GM12878 (cell line): ENCODE results near the gene SLC12A3. TPM values are rescaled to one million over a fixed set of nuclear protein-coding genes. Genes with fewer than 3 reads are reported as not detected.
A peak's percentile ranks its signal among the peaks of the same experiment; 100 is the strongest.

ENCODE experiments used
- ATAC-seq: fragments of 200-7000 bp; cut with Tn5 transposase; 3 replicates; pipeline ENCODE4 v1.9.1; 2020; ENCODE audit warnings: mild to moderate bottlenecking, moderate library complexity
- BruUV-seq: library from RNA; stranded (reverse); fragments of 400-500 nt; replicated peaks from 2 replicates; lab custom pipeline; 2021; lab: Mats Ljungman, UMichigan
- CTCF ChIA-PET: fragments of 300-600 bp; sonication (Branson Sonifier 250); formaldehyde crosslinking; extraction: SDS; loops from one replicate; lab custom pipeline; 2021; ENCODE audit warnings: inconsistent platforms; lab: Yijun Ruan, JAX
- POLR2A ChIA-PET: fragments of 350-600 bp; formaldehyde crosslinking; extraction: SDS; loops from one replicate; lab custom pipeline; 2021; ENCODE audit warnings: inconsistent platforms; lab: Charles Lee
- RAD21 ChIA-PET: fragments of 300-600 bp; sonication (Branson Sonifier 250); formaldehyde crosslinking; loops from one replicate; lab custom pipeline; 2023; ENCODE audit warnings: antibody characterized with exemption; ENCODE audit not compliant: unreplicated experiment; lab: Charles Lee
- SMC1A ChIA-PET: fragments of 300-600 bp; sonication (Branson Sonifier 250); formaldehyde crosslinking; loops from one replicate; lab custom pipeline; 2023; ENCODE audit not compliant: unreplicated experiment, uncharacterized antibody; lab: Charles Lee
- DNase-seq: peaks from one replicate; pipeline ENCODE4 v3.0.0-alpha.2; 2011; ENCODE audit warnings: low read depth, low spot score
- FAIRE-seq: peaks from 3 replicates; lab custom pipeline; 2011; peaks lifted over from hg19 to GRCh38; lab: Jason Lieb, UNC
- H2AFZ ChIP-seq: 2 replicates; pipeline ENCODE4 v1.6.0; 2011; ENCODE audit warnings: low read depth, low read length, control low read depth; ENCODE audit not compliant: control insufficient read depth
- H3K27ac ChIP-seq: 2 replicates; pipeline ENCODE4 v1.5.1; 2011; ENCODE audit warnings: control low read depth; ENCODE audit not compliant: control insufficient read depth, insufficient read depth
- H3K27me3 ChIP-seq, 2 experiments: replicated peaks in 1 of 2; 2 replicates each; pipeline versions ENCODE4 v1.6.0 to v1.6.1; 2011; ENCODE audit warnings: low read length in 1 of 2; ENCODE audit not compliant: control insufficient read depth in 2 of 2, insufficient read depth in 2 of 2
- H3K36me3 ChIP-seq, 2 experiments: 2 replicates each; pipeline ENCODE4 v1.5.1; 2011; ENCODE audit warnings: low read length in 1 of 2; ENCODE audit not compliant: control insufficient read depth in 2 of 2, insufficient read depth in 2 of 2
- H3K4me1 ChIP-seq: 2 replicates; pipeline ENCODE4 v1.6.1; 2011; ENCODE audit warnings: mild to moderate bottlenecking, low read length, moderate library complexity, mixed read lengths; ENCODE audit not compliant: control insufficient read depth, insufficient read depth
- H3K4me2 ChIP-seq: 2 replicates; pipeline ENCODE4 v1.6.0; 2011; ENCODE audit warnings: control low read depth; ENCODE audit not compliant: control insufficient read depth, insufficient read depth
- H3K4me3 ChIP-seq: fragments of 200-600 bp; sonication (generic); 2 replicates; pipeline ENCODE4 v1.5.1; 2016
- H3K79me2 ChIP-seq: 2 replicates; pipeline ENCODE4 v1.6.0; 2011; ENCODE audit warnings: low read length; ENCODE audit not compliant: control insufficient read depth, insufficient read depth
- H3K9ac ChIP-seq: 2 replicates; pipeline ENCODE4 v1.8.0; 2011; ENCODE audit warnings: low read length, control low read depth, mixed read lengths; ENCODE audit not compliant: control insufficient read depth, insufficient read depth
- H3K9me3 ChIP-seq: replicated peaks from 3 replicates; pipeline ENCODE4 v1.5.1; 2011; ENCODE audit warnings: mild to moderate bottlenecking, low read length; ENCODE audit not compliant: control insufficient read depth, insufficient read depth
- H4K20me1 ChIP-seq: 2 replicates; pipeline ENCODE4 v1.6.0; 2011; ENCODE audit not compliant: control insufficient read depth, insufficient read depth
- BCL11A ChIP-seq: IDR thresholded peaks from 2 replicates; pipeline ENCODE4 v1.6.1; 2011; ENCODE audit warnings: low read depth, low read length
- BHLHE40 ChIP-seq, 2 experiments: fragments of 450-650 bp in 1 of 2; IDR thresholded peaks; 2 replicates each; pipeline ENCODE4 v1.6.1; 2011 to 2017; ENCODE audit warnings: low read depth in 2 of 2, borderline replicate concordance in 1 of 2, improper control_type of control experiment in 1 of 2, low read length in 1 of 2, mild to moderate bottlenecking in 1 of 2
- CBFB ChIP-seq: IDR thresholded peaks from 2 replicates; pipeline ENCODE4 v1.6.1; 2016; ENCODE audit warnings: antibody characterized with exemption, low read depth
- CHD4 ChIP-seq: fragments of 200-600 bp; sonication (generic); IDR thresholded peaks from 2 replicates; pipeline ENCODE4 v1.6.1; 2016; ENCODE audit warnings: mild to moderate bottlenecking
- EED ChIP-seq: sonication (generic); IDR thresholded peaks from 2 replicates; pipeline ENCODE4 v1.6.1; 2016; ENCODE audit warnings: antibody characterized with exemption, low read depth
- HCFC1 ChIP-seq: fragments of 150-350 bp; IDR thresholded peaks from 2 replicates; pipeline ENCODE4 v1.6.1; 2014; ENCODE audit warnings: low read length
- NR2F1 ChIP-seq: fragments of 450-650 bp; conservative IDR thresholded peaks from 2 replicates; pipeline ENCODE4 v1.6.1; 2017; ENCODE audit warnings: mild to moderate bottlenecking
- PAX5 ChIP-seq: IDR thresholded peaks from 2 replicates; pipeline ENCODE4 v1.6.1; 2011; ENCODE audit warnings: low read depth, low read length, borderline replicate concordance
- RAD51 ChIP-seq: fragments of 450-650 bp; IDR thresholded peaks from 2 replicates; pipeline ENCODE4 v1.6.1; 2016; ENCODE audit warnings: moderate library complexity, mild to moderate bottlenecking, inconsistent platforms
- SIX5 ChIP-seq: IDR thresholded peaks from 2 replicates; pipeline ENCODE4 v1.6.1; 2011; ENCODE audit warnings: mild to moderate bottlenecking, low read depth, low read length, moderate library complexity; ENCODE audit not compliant: severe bottlenecking
- SMAD5 ChIP-seq: IDR thresholded peaks from 2 replicates; pipeline ENCODE4 v1.6.1; 2016; ENCODE audit warnings: antibody characterized with exemption, low read depth
- SPI1 ChIP-seq: IDR thresholded peaks from 2 replicates; pipeline ENCODE4 v1.6.1; 2011; ENCODE audit warnings: low read depth, mild to moderate bottlenecking, low read length, moderate library complexity, borderline replicate concordance; ENCODE audit not compliant: insufficient read depth
- TAF1 ChIP-seq: IDR thresholded peaks from 2 replicates; pipeline ENCODE4 v1.6.1; 2011; ENCODE audit warnings: mild to moderate bottlenecking, low read depth, low read length, borderline replicate concordance
- WRNIP1 ChIP-seq: IDR thresholded peaks from 2 replicates; pipeline ENCODE4 v1.6.1; 2011; ENCODE audit warnings: low read depth, low read length, improper control_type of control experiment, borderline replicate concordance
- ZBED1 ChIP-seq: IDR thresholded peaks from 2 replicates; pipeline ENCODE4 v1.6.1; 2016; ENCODE audit warnings: borderline replicate concordance
- ZNF24 ChIP-seq: fragments of 450-650 bp; IDR thresholded peaks from 2 replicates; pipeline ENCODE4 v1.6.1; 2017; ENCODE audit warnings: antibody characterized with exemption, mild to moderate bottlenecking
- WGBS: methylation state at CpG from one replicate; pipeline ENCODE4 v1.1.6; 2016; ENCODE audit warnings: low lambda C conversion rate; ENCODE audit not compliant: insufficient replicate concordance, insufficient coverage; ENCODE audit errors: missing lambda C conversion rate; 5-methylcytosine and 5-hydroxymethylcytosine counted together
- in situ Hi-C: fragments of 300-500 bp; cut with MboI; formaldehyde crosslinking; loops from 9 replicates; pipeline ENCODE4 v1.14.3; 2018; ENCODE audit warnings: mixed read lengths
- intact Hi-C: fragments of 100-400 bp; cut with micrococcal nuclease; formaldehyde crosslinking; loops from one replicate; pipeline ENCODE4 v1.14.2; 2022; ENCODE audit not compliant: unreplicated experiment
- polyA plus RNA-seq, 11 experiments: library from polyadenylated mRNA; depleted of rRNA in 4 of 11; unstranded in 6 of 11; stranded (reverse) in 5 of 11; fragments of >200 nt; fragmentation: Nextera tagmentation in 4 of 11; fragmentation: Illumina TruSeq in 1 of 11; extraction: Ambion mirVana in 4 of 11; extraction: Trizol in 1 of 11; gene quantifications; 1 replicate in 1 of 11; 2 replicates in 10 of 11; pipeline versions ENCODE4 v1.2.1 to v1.2.3, GENCODE V29; 2011 to 2016; ENCODE audit warnings: inconsistent platforms in 2 of 11, missing spikeins in 2 of 11, low read depth in 1 of 11
- total RNA-seq, 4 experiments: library from RNA; depleted of rRNA in 3 of 4; stranded (reverse); fragments of >200 nt in 3 of 4; fragmentation: Illumina TruSeq in 1 of 4; extraction: Trizol in 1 of 4; gene quantifications; 2 replicates each; pipeline versions ENCODE4 v1.2.1 to v1.2.3, GENCODE V29; 2013 to 2021
- TF ChIP-seq, protein P1 (sequence below): fragments of 450-650 bp; IDR thresholded peaks from 2 replicates; pipeline ENCODE4 v1.6.1; 2016; ENCODE audit warnings: mild to moderate bottlenecking
- TF ChIP-seq, protein P2 (sequence below): fragments of 450-650 bp; IDR thresholded peaks from 2 replicates; pipeline ENCODE4 v1.6.1; 2017; ENCODE audit warnings: mild to moderate bottlenecking, low read depth, inconsistent platforms; ENCODE audit not compliant: poor library complexity, severe bottlenecking
- TF ChIP-seq, protein P3 (sequence below): IDR thresholded peaks from 2 replicates; pipeline ENCODE4 v1.6.1; 2012; ENCODE audit warnings: low read depth, low read length, improper control_type of control experiment

The SLC12A3 gene
- total and polyA plus RNA-seq, 10 of the 15 experiments (the other 5 are each of a cell fraction or from before 2014, with no cell fraction given): 0.05 to 6.3 (median 3.1) TPM

DNA sequence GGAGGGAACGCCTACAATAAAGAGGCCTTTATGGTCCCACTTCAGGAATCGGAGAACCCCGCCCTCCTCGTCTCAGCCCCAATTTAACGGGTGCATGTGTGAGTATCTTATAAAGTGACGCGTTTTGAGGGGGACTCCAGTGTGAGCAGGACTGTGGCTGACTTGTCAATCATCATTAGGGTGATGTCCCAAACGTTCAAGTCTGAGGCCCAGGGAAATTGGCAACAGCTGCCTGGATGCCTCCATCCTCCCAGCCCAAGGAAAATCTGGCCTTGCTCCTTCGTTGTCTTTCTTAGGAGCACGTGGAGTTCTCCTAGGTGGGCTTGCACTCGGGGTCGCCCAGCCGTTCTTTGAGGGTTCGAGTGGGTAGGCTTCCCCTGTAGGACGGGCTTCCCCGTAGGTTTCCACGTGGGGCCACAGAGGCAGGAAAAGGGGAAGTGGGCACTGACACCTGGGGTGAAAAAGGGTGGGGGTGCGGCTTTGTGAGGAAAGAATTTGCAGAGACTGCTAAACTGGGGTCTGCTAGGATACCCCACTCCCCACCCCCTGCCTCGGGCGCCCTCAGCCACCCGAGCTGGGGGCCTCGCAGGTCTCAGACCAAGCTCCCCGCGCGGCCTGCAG, 66.4 kb downstream of the SLC12A3 start:
- Histone ChIP-seq H2AFZ (peak overlapping the region; percentile 65), H3K36me3 (peaks cover 0 to under 1% of the 10 kb centered on the region in 2 experiments; a peak in 2 of 4 replicates), H3K4me2 (peak overlapping the region; percentile 81), H3K4me3 (peak overlapping the region; percentile 92; the same call in 1 of the 2 replicates), H3K27ac (peak overlapping the region; percentile 88), H4K20me1 (no peaks in the 10 kb centered on the region), H3K4me1 (peaks cover 20% of the 10 kb centered on the region), H3K9me3 (no peaks in the 10 kb centered on the region), H3K27me3 (no peaks in the 10 kb centered on the region), H3K9ac (peak overlapping the region; percentile 82), H3K79me2 (peaks cover 41% of the 10 kb centered on the region)
- intact Hi-C loops (loop anchor here (1.0 to 2.0 kb wide), 3 partner anchors 14 to 43 kb away; no protein-coding TSS in a partner anchor), in situ Hi-C loops (no loop called here)
- no peak for FAIRE-seq
- CTCF ChIA-PET: interaction anchor here (0.6 to 2.7 kb wide), 12 partner anchors 9 to 74 kb away, joined by 3 to 14 read pairs (median 4); no protein-coding TSS in a partner anchor
- WGBS: 1% methylated on average over 25 of the region's 25 CpGs
- POLR2A ChIA-PET: interaction anchor here (0.7 to 21.1 kb wide), 11 partner anchors 8 to 130 kb away, joined by 3 to 306 read pairs (median 5); no protein-coding TSS in a partner anchor
- RAD21 ChIA-PET: interaction anchor here (0.6 to 2.9 kb wide), 20 partner anchors 8 to 202 kb away, joined by 3 to 34 read pairs (median 4); partner anchors contain the start of gene NUP93
- SMC1A ChIA-PET: interaction anchor here (0.6 to 3.7 kb wide), 13 partner anchors 9 to 79 kb away, joined by 3 to 52 read pairs (median 4); no protein-coding TSS in a partner anchor
- ATAC-seq: peak; percentile 46
- peak; percentile 67 for DNase-seq
- BruUV-seq: TSS peak; percentile 94
- TF ChIP-seq RAD51 (no peak), PAX5 (peak; percentile 82), BCL11A (peak; percentile 76), HCFC1 (no peak), EED (peak; percentile 92), WRNIP1 (no peak), SMAD5 (no peak), TAF1 (no peak), SPI1 (peak; percentile 99), CBFB (peak; percentile 14; the same call in 1 of the 2 replicates), CHD4 (no peak; the same call in 1 of the 2 replicates), NR2F1 (peak; percentile 91), ZBED1 (no peak), SIX5 (no peak), BHLHE40 (IDR thresholded peaks at IDR 0.05; ENCODE audit: borderline replicate concordance in 1 of 2, low read depth in 2 of 2, low read length in 1 of 2) (no peak), ZNF24 (no peak)
- TF ChIP-seq, protein P1, sequence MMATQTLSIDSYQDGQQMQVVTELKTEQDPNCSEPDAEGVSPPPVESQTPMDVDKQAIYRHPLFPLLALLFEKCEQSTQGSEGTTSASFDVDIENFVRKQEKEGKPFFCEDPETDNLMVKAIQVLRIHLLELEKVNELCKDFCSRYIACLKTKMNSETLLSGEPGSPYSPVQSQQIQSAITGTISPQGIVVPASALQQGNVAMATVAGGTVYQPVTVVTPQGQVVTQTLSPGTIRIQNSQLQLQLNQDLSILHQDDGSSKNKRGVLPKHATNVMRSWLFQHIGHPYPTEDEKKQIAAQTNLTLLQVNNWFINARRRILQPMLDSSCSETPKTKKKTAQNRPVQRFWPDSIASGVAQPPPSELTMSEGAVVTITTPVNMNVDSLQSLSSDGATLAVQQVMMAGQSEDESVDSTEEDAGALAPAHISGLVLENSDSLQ: peak; percentile 93
- TF ChIP-seq, protein P2, sequence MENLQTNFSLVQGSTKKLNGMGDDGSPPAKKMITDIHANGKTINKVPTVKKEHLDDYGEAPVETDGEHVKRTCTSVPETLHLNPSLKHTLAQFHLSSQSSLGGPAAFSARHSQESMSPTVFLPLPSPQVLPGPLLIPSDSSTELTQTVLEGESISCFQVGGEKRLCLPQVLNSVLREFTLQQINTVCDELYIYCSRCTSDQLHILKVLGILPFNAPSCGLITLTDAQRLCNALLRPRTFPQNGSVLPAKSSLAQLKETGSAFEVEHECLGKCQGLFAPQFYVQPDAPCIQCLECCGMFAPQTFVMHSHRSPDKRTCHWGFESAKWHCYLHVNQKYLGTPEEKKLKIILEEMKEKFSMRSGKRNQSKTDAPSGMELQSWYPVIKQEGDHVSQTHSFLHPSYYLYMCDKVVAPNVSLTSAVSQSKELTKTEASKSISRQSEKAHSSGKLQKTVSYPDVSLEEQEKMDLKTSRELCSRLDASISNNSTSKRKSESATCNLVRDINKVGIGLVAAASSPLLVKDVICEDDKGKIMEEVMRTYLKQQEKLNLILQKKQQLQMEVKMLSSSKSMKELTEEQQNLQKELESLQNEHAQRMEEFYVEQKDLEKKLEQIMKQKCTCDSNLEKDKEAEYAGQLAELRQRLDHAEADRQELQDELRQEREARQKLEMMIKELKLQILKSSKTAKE: no peak
- TF ChIP-seq, protein P3, sequence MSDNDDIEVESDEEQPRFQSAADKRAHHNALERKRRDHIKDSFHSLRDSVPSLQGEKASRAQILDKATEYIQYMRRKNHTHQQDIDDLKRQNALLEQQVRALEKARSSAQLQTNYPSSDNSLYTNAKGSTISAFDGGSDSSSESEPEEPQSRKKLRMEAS: peak; percentile 88
